K562 (cell line): ENCODE results near the gene TRIAP1. TPM values are rescaled to one million over a fixed set of nuclear protein-coding genes. Genes with fewer than 3 reads are reported as not detected.

ENCODE experiments used
- GABPA ChIP-seq: fragments of 200-800 bp; sonication (Bioruptor generic); conservative IDR thresholded peaks from 2 replicates; pipeline ENCODE4 v1.6.1; 2016; ENCODE audit warnings: low read depth, missing genetic modification characterization, missing compliant biosample characterization
- HEY1 ChIP-seq: fragments of 250-450 bp; sonication (Bioruptor Pico); IDR thresholded peaks from 2 replicates; pipeline ENCODE4 v1.5.0; 2020; ENCODE audit warnings: mild to moderate bottlenecking, moderate library complexity, borderline replicate concordance
- MGA ChIP-seq: fragments of 450-650 bp; IDR thresholded peaks from 2 replicates; pipeline ENCODE4 v1.6.1; 2016; ENCODE audit warnings: mild to moderate bottlenecking, moderate library complexity
- NFXL1 ChIP-seq: fragments of 450-650 bp; formaldehyde crosslinking; IDR thresholded peaks from 2 replicates; pipeline ENCODE4 v1.4.0; 2021; ENCODE audit warnings: mild to moderate bottlenecking
- SIN3A ChIP-seq, 2 experiments: fragments of 150-350 bp in 1 of 2; IDR thresholded peaks; 2 replicates each; pipeline ENCODE4 v1.6.1; 2011 to 2016; ENCODE audit warnings: borderline replicate concordance in 2 of 2, low read depth in 2 of 2, low read length in 2 of 2, mild to moderate bottlenecking in 2 of 2, moderate library complexity in 2 of 2; ENCODE audit not compliant: control insufficient read depth in 1 of 2
- SMARCA5 ChIP-seq: fragments of 450-650 bp; IDR thresholded peaks from 2 replicates; pipeline ENCODE4 v1.6.1; 2016
- ZBTB8A ChIP-seq: fragments of 450-650 bp; IDR thresholded peaks from 2 replicates; pipeline ENCODE4 v1.6.1; 2018; ENCODE audit warnings: mild to moderate bottlenecking, moderate library complexity; ENCODE audit not compliant: partially characterized antibody
- ZFP1 ChIP-seq: fragments of 450-650 bp; formaldehyde crosslinking; IDR thresholded peaks from 2 replicates; pipeline ENCODE4 v1.4.0; 2020; ENCODE audit warnings: mild to moderate bottlenecking, mixed read lengths
- ZNF24 ChIP-seq: fragments of 450-650 bp; IDR thresholded peaks from 2 replicates; pipeline ENCODE4 v1.6.1; 2016
- ZNF561 ChIP-seq: fragments of 450-650 bp; formaldehyde crosslinking; conservative IDR thresholded peaks from 2 replicates; pipeline ENCODE4 v1.4.0; 2020; ENCODE audit warnings: mild to moderate bottlenecking, moderate library complexity
- ZNF639 ChIP-seq, 2 experiments: fragments of 200-800 bp in 1 of 2; sonication (Bioruptor generic) in 1 of 2; sonication (generic) in 1 of 2; formaldehyde crosslinking in 1 of 2; IDR thresholded peaks in 1 of 2; conservative IDR thresholded peaks in 1 of 2; 2 replicates each; pipeline versions ENCODE4 v1.5.0 to v1.6.1; 2016 to 2020; ENCODE audit warnings: missing compliant biosample characterization in 1 of 2, missing genetic modification characterization in 1 of 2, missing genetic modification reagents in 1 of 2
- ZNF780A ChIP-seq: fragments of 250-450 bp; sonication (Bioruptor Pico); IDR thresholded peaks from 2 replicates; pipeline ENCODE4 v1.5.0; 2021; ENCODE audit warnings: mild to moderate bottlenecking
- ZNF79 ChIP-seq: fragments of 250-450 bp; sonication (Bioruptor Pico); IDR thresholded peaks from 2 replicates; pipeline ENCODE4 v1.4.0; 2020; ENCODE audit warnings: low read depth, mild to moderate bottlenecking, moderate library complexity
- polyA plus RNA-seq, 8 experiments: library from polyadenylated mRNA; depleted of rRNA in 4 of 8; stranded (reverse) in 5 of 8; unstranded in 3 of 8; fragments of >200 nt; fragmentation: Nextera tagmentation in 2 of 8; fragmentation: Illumina TruSeq in 1 of 8; extraction: Ambion mirVana in 2 of 8; extraction: Trizol in 1 of 8; gene quantifications; 2 replicates each; pipeline versions ENCODE4 v1.2.1 to v1.2.3, GENCODE V29; 2011 to 2014; ENCODE audit warnings: inconsistent platforms in 1 of 8, missing spikeins in 1 of 8
- total RNA-seq, 7 experiments: library from RNA; depleted of rRNA in 6 of 7; stranded (reverse); fragments of >200 nt in 6 of 7; fragmentation: Illumina TruSeq in 2 of 7; extraction: Trizol in 2 of 7; gene quantifications; 2 replicates each; pipeline versions ENCODE4 v1.2.1 to v1.2.3, GENCODE V29; 2011 to 2021; ENCODE audit warnings: low replicate concordance in 1 of 7

The TRIAP1 gene
- total and polyA plus RNA-seq, 9 of the 15 experiments (the other 6 are each of a cell fraction or from before 2014, with no cell fraction given): 37.3 to 354 (median 65.4) TPM

DNA sequence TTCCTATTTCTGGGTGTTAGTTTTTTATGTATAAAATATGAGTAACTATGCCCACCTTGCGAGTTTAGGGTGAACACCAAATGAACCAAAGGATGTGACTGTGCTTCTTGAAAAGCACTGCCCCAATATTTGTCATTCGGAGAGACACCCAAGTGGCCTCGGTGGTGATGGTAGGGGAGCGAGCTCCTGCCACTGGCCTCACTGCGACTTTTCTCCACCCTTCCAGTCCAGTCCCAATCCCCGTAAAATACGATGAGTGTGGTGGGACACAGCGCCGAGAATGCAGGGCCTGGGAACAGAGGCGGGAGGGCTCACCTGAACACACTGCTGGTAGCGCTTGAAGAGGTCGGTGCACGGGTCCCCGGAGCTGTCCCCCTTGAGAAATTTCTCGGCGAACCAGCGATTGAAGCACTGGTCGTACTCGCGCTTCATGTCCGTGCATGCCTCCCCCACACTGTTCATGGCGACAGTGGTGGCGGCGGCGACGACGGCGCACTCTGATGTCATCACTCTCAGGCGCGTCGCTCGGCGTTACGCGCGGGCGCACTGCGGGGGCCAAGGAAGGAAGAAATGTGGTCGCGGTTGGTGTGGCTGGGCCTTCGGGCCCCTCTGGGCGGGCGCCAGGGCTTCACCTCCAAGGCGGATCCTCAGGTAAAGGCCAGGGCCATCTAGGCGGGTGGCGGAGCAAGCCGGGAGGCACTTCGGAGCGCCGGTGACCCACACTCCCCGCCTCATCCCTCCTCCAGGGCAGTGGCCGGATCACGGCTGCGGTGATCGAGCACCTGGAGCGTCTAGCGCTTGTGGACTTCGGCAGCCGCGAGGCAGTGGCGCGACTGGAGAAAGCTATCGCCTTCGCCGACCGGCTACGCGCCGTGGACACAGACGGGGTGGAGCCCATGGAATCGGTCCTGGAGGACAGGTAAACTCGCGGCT lies at the start of gene TRIAP1, which contains the start of gene GATC (continued):
- TF ChIP-seq ZFP1 (no peak), MGA (no peak; the same call in 1 of the 2 replicates), GABPA (tag) (no peak), ZNF561 (no peak), ZBTB8A (no peak), NFXL1 (CRISPR knock-in tag) (no peak), HEY1 (CRISPR knock-in tag) (no peak), ZNF24 (no peak), SMARCA5 (no peak), ZNF79 (CRISPR knock-in tag) (no peak), ZNF639 (CRISPR knock-in tag; conservative IDR thresholded peaks at IDR 0.05 in 1 of 2, IDR thresholded peaks at IDR 0.05 in 1 of 2) (peak in 1 of 2 experiments; percentile 42; a peak in 1 of 4 replicates), ZNF780A (CRISPR knock-in tag) (no peak), SIN3A (IDR thresholded peaks at IDR 0.05; ENCODE audit: borderline replicate concordance in 2 of 2, control insufficient read depth in 1 of 2, low read depth in 2 of 2, low read length in 2 of 2) (peak; percentile 97 to 98)
